ENCODE results near the gene AK3.
A peak's percentile ranks its signal among the peaks of the same experiment; 100 is the strongest.
"Not testable (repeated sequence)": the region's sequence is repeated elsewhere in the genome, so short reads cannot be mapped to it uniquely, and the experiment has no call there.

Gene AK3

DNA sequence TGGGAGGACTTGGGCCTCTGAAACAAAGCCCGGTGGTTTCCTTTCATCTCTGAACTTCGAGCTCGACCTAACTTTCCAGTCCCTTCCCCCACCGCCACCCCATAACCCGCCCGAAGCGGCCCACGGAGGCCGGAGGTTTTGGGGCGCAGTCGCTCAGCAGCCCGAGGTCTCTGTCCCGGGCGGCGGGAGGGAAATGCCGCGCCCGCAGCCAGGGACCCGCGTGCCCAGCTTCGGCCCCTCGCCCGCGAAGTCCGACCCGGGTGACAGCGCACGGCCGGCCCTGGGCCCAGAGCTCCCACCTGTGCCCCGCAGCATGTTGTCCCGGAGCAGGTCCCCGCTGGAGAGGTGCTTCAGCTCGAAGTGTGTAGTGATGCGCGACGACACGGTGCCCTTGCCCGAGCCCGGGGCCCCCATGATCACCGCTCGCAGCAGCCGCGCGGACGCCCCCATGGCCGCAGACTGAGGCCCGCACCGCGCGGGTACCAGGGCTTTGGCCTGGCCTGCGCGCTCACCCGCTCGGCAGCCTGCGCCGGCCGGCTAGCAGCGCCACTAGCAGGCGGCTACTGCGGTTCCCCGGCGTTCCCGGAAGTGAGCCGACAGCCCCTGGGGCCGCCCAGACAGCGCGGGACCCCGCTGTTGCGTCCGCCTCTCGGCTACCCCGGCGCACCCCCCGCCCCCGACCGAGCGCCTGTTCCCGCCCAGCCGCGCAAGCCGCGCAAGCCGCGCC is at the start of gene AK3:
AK3 (minus strand) TSS at position 565 of the 727 bp plus-strand sequence; CDS start at position 450, 115 bp downstream.
- peak; percentile 83 for DNase-seq (ENCODE audit: low read depth)
- H3K4me3 ChIP-seq (ENCODE audit: low read length), result peak within 1 kb of the TSS; percentile 80
- TF ChIP-seq CTCF (conservative IDR thresholded peaks at IDR 0.05; ENCODE audit: low read length), result 0 out of 2 replicates have a peak, but pooled peaks have one; percentile 10

- no peak for DNase-seq (ENCODE audit: low read depth)
- TF ChIP-seq CTCF (conservative IDR thresholded peaks at IDR 0.05; ENCODE audit: low read length), result no peak
- no peak overlapping the region for H3K4me3 ChIP-seq (ENCODE audit: low read length)
Observed at GRCh38 chr9:4788703-4789102, 47.7 kb upstream of the AK3 start.

DNA sequence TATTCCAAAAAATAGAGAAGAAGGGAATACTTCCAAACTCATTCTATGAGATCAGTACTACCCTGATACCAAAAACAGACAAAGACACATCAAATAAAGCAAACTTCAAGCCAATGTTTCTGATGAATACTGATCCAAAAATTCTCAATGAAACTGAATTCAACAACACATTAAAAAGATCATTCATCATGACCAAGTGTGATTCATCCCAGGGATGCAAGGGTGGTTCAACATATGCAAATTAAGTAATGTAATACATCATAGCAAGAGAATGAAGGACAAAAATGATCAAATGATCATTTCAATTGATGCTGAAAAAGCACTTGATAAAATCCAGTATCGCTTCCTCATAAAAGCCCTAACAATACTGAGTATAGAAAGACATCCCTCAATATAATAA is 46.9 kb upstream of the AK3 start:
- H3K4me3 ChIP-seq (ENCODE audit: low read length), result no peak overlapping the region
- no peak for TF ChIP-seq CTCF (conservative IDR thresholded peaks at IDR 0.05; ENCODE audit: low read length)
- no peak for DNase-seq (ENCODE audit: low read depth)

DNA sequence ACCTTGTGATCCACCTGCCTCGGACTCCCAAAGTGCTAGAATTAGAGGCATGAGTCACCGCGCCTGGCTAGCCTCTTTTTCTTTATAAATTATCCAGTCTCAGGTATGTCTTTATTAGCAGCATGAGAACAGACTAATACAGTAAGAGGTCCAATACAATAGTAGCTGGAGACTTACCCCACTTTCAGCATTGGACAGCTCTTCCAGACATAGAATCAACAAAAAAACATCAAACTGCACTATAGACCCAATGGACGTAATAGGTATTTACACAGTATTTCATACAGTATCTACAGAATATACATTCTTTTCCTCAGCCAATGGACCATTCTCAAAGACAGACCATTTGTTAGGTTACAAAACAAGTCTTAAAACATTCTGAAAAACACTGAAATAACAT is 45.6 kb upstream of the AK3 start:
- no peak overlapping the region for H3K4me3 ChIP-seq (ENCODE audit: low read length)
- TF ChIP-seq CTCF (conservative IDR thresholded peaks at IDR 0.05; ENCODE audit: low read length), result no peak
- no peak for DNase-seq (ENCODE audit: low read depth)

GRCh38 chr9:4784403-4784802 is 43.4 kb upstream of the AK3 start:
- DNase-seq (ENCODE audit: low read depth), result no peak
- H3K4me3 ChIP-seq (ENCODE audit: low read length), result no peak overlapping the region
- no peak for TF ChIP-seq CTCF (conservative IDR thresholded peaks at IDR 0.05; ENCODE audit: low read length)

- DNase-seq (ENCODE audit: low read depth); H3K4me3 ChIP-seq (ENCODE audit: low read length): not testable (repeated sequence)
Observed at GRCh38 chr9:4783191-4783590, 42.2 kb upstream of the AK3 start.

- H3K4me3 ChIP-seq (ENCODE audit: low read length), result no peak overlapping the region
- TF ChIP-seq CTCF (conservative IDR thresholded peaks at IDR 0.05; ENCODE audit: low read length), result no peak
- peak; percentile 12 for DNase-seq (ENCODE audit: low read depth)
Observed at GRCh38 chr9:4781408-4781807, 40.4 kb upstream of the AK3 start.

All from AG10803 (cell line).